ENCODE results near the gene SEC24A.

SEC24A gene

GRCh38 chr5:134610725-134611124, 37.9 kb upstream of the SEC24A start:
- TF ChIP-seq FOXP2 (optimal IDR thresholded peaks at IDR 0.05; ENCODE audit: borderline replicate concordance, extremely low read depth, extremely low read length, insufficient read depth), result no peak
- TF ChIP-seq REST (IDR thresholded peaks at IDR 0.05; ENCODE audit: insufficient read depth in 1 of 2, low read depth in 2 of 2, low read length in 2 of 2), result no peak
- no peak for TF ChIP-seq POLR2AphosphoS5 (IDR thresholded peaks at IDR 0.05; ENCODE audit: low read depth, low read length)
- TF ChIP-seq SIN3A (IDR thresholded peaks at IDR 0.05; ENCODE audit: borderline replicate concordance, insufficient read depth, low read length), result no peak
- TF ChIP-seq TAF1 (IDR thresholded peaks at IDR 0.05; ENCODE audit: borderline replicate concordance, insufficient read depth, low read length), result no peak

- TF ChIP-seq SIN3A (IDR thresholded peaks at IDR 0.05; ENCODE audit: borderline replicate concordance, insufficient read depth, low read length), result no peak
- TF ChIP-seq POLR2AphosphoS5 (IDR thresholded peaks at IDR 0.05; ENCODE audit: low read depth, low read length), result no peak
- no peak for TF ChIP-seq REST (IDR thresholded peaks at IDR 0.05; ENCODE audit: insufficient read depth in 1 of 2, low read depth in 2 of 2, low read length in 2 of 2)
- no peak for TF ChIP-seq TAF1 (IDR thresholded peaks at IDR 0.05; ENCODE audit: borderline replicate concordance, insufficient read depth, low read length)
- TF ChIP-seq FOXP2 (optimal IDR thresholded peaks at IDR 0.05; ENCODE audit: borderline replicate concordance, extremely low read depth, extremely low read length, insufficient read depth), result no peak
These were observed 37.1 kb upstream of the SEC24A start for GRCh38 chr5:134611515-134611914.

GRCh38 chr5:134614450-134615085, 34.0 kb upstream of the SEC24A start:
- no peak for TF ChIP-seq FOXP2 (optimal IDR thresholded peaks at IDR 0.05; ENCODE audit: borderline replicate concordance, extremely low read depth, extremely low read length, insufficient read depth)
- no peak for TF ChIP-seq SIN3A (IDR thresholded peaks at IDR 0.05; ENCODE audit: borderline replicate concordance, insufficient read depth, low read length)
- TF ChIP-seq TAF1 (IDR thresholded peaks at IDR 0.05; ENCODE audit: borderline replicate concordance, insufficient read depth, low read length), result no peak
- TF ChIP-seq POLR2AphosphoS5 (IDR thresholded peaks at IDR 0.05; ENCODE audit: low read depth, low read length), result no peak
- TF ChIP-seq REST (IDR thresholded peaks at IDR 0.05; ENCODE audit: insufficient read depth in 1 of 2, low read depth in 2 of 2, low read length in 2 of 2), result no peak

- TF ChIP-seq SIN3A (IDR thresholded peaks at IDR 0.05; ENCODE audit: borderline replicate concordance, insufficient read depth, low read length) (no peak), TAF1 (IDR thresholded peaks at IDR 0.05; ENCODE audit: borderline replicate concordance, insufficient read depth, low read length) (no peak), FOXP2 (optimal IDR thresholded peaks at IDR 0.05; ENCODE audit: borderline replicate concordance, extremely low read depth, extremely low read length, insufficient read depth) (no peak), REST (IDR thresholded peaks at IDR 0.05; ENCODE audit: insufficient read depth in 1 of 2, low read depth in 2 of 2, low read length in 2 of 2) (no peak), POLR2AphosphoS5 (IDR thresholded peaks at IDR 0.05; ENCODE audit: low read depth, low read length) (no peak)
These were observed 28.0 kb upstream of the SEC24A start for GRCh38 chr5:134620634-134621033.

Data from PFSK-1 (cell line).